K562 (cell line): ENCODE data around the gene MAML3. TPM values are rescaled to one million over a fixed set of nuclear protein-coding genes. Genes with fewer than 3 reads are reported as not detected.

Experiments used
- ATAC-seq: fragments of 200-7000 bp; cut with Tn5 transposase; 3 replicates; pipeline ENCODE4 v1.9.1; 2020; ENCODE audit warnings: moderate library complexity
- BruUV-seq: library from RNA; stranded (reverse); fragments of 400-500 nt; replicated peaks from 2 replicates; lab custom pipeline; 2021; lab: Mats Ljungman, UMichigan
- CTCF ChIA-PET: fragments of 300-600 bp; formaldehyde crosslinking; extraction: SDS; loops from one replicate; lab custom pipeline; 2021; ENCODE audit warnings: low intra/inter-chr PET ratio; lab: Yijun Ruan, JAX
- POLR2A ChIA-PET: fragments of 300-600, 350-650 bp; sonication (Branson Sonifier 250); formaldehyde crosslinking; extraction: SDS; loops from one replicate; lab custom pipeline; 2021; ENCODE audit warnings: antibody characterized with exemption, inconsistent platforms; lab: Yijun Ruan, JAX
- DNase-seq, 4 experiments: peaks; one replicate each; pipeline versions ENCODE4 v3.0.0 to v3.0.0-alpha.2; 2011 to 2018; ENCODE audit warnings: low spot score in 3 of 4, mixed read lengths in 3 of 4; ENCODE audit errors: extremely low read depth in 1 of 4
- FAIRE-seq: peaks from 2 replicates; lab custom pipeline; 2011; peaks lifted over from hg19 to GRCh38; lab: Jason Lieb, UNC
- H2AFZ ChIP-seq: 2 replicates; pipeline ENCODE4 v1.6.0; 2011; ENCODE audit warnings: low read depth, low read length, control low read depth, inconsistent platforms
- H3K27ac ChIP-seq: fragments of 200-600 bp; 3 replicates; pipeline ENCODE4 v1.8.0; 2011; ENCODE audit warnings: low read depth, mild to moderate bottlenecking, control low read depth, inconsistent platforms, low read length, moderate library complexity, mixed read lengths; ENCODE audit errors: extremely low read depth
- H3K27me3 ChIP-seq, 2 experiments: fragments of 300-600 bp in 1 of 2; 2 replicates in 1 of 2; 3 replicates in 1 of 2; pipeline versions ENCODE4 v1.6.0 to v1.8.0; 2011; ENCODE audit warnings: inconsistent platforms in 2 of 2, low read length in 2 of 2, mild to moderate bottlenecking in 1 of 2, mixed read lengths in 1 of 2, moderate library complexity in 1 of 2; ENCODE audit not compliant: control insufficient read depth in 2 of 2, insufficient read depth in 2 of 2
- H3K36me3 ChIP-seq: fragments of 300-600 bp; 3 replicates; pipeline ENCODE4 v1.8.0; 2011; ENCODE audit warnings: mild to moderate bottlenecking, low read length, inconsistent platforms; ENCODE audit not compliant: control insufficient read depth, insufficient read depth
- H3K4me1 ChIP-seq, 2 experiments: fragments of 200-600 bp in 1 of 2; replicated peaks in 1 of 2; 2 replicates in 1 of 2; 3 replicates in 1 of 2; pipeline versions ENCODE4 v1.5.1 to v1.8.0; 2011; ENCODE audit warnings: inconsistent platforms in 2 of 2, low read length in 2 of 2, mild to moderate bottlenecking in 1 of 2, mixed read lengths in 1 of 2, moderate library complexity in 1 of 2; ENCODE audit not compliant: control insufficient read depth in 2 of 2, insufficient read depth in 2 of 2
- H3K4me2 ChIP-seq: 2 replicates; pipeline ENCODE4 v1.6.1; 2011; ENCODE audit warnings: low read length, control low read depth, inconsistent platforms, mixed read lengths; ENCODE audit not compliant: insufficient read depth
- H3K4me3 ChIP-seq: fragments of 200-600 bp; sonication (generic), shearing (Covaris generic); 2 replicates; pipeline ENCODE4 v1.5.1; 2016; ENCODE audit warnings: control low read depth, inconsistent platforms
- H3K79me2 ChIP-seq: fragments of 200-600 bp; 3 replicates; pipeline ENCODE4 v1.8.0; 2011; ENCODE audit warnings: low read length, inconsistent platforms; ENCODE audit not compliant: control insufficient read depth, insufficient read depth
- H3K9ac ChIP-seq, 2 experiments: 2 replicates each; pipeline versions ENCODE4 v1.6.0 to v1.6.1; 2011; ENCODE audit warnings: low read depth in 2 of 2, low read length in 2 of 2, control low read depth in 1 of 2, inconsistent platforms in 1 of 2, mild to moderate bottlenecking in 1 of 2, mixed read lengths in 1 of 2; ENCODE audit not compliant: insufficient read depth in 1 of 2
- H3K9me1 ChIP-seq: one replicate; pipeline ENCODE4 v1.6.0; 2011; ENCODE audit warnings: inconsistent platforms, mild to moderate bottlenecking, low read length, moderate library complexity; ENCODE audit not compliant: control insufficient read depth, insufficient read depth
- H3K9me3 ChIP-seq: replicated peaks from 2 replicates; pipeline ENCODE4 v1.5.1; 2011; ENCODE audit warnings: low read depth, low read length, inconsistent platforms; ENCODE audit not compliant: control insufficient read depth, insufficient read depth
- H4K20me1 ChIP-seq: replicated peaks from 2 replicates; pipeline ENCODE4 v1.6.1; 2011; ENCODE audit warnings: low read length, inconsistent platforms, mixed read lengths; ENCODE audit not compliant: control insufficient read depth, insufficient read depth
- BACH1 ChIP-seq: fragments of 200-800 bp; sonication (Bioruptor generic); IDR thresholded peaks from 2 replicates; pipeline ENCODE4 v1.6.1; 2016; ENCODE audit warnings: missing genetic modification characterization, missing compliant biosample characterization
- HMBOX1 ChIP-seq: sonication (generic); IDR thresholded peaks from 2 replicates; pipeline ENCODE4 v1.6.1; 2016
- PHB ChIP-seq: fragments of 250-450 bp; sonication (Bioruptor Pico); IDR thresholded peaks from 2 replicates; pipeline ENCODE4 v1.5.0; 2021
- RBM25 ChIP-seq: fragments of 200-400 bp; formaldehyde crosslinking; IDR thresholded peaks from 2 replicates; pipeline ENCODE4 v1.6.1; 2018; ENCODE audit warnings: low read length, low read depth, moderate library complexity; ENCODE audit not compliant: severe bottlenecking
- REST ChIP-seq, 2 experiments: fragments of 450-650 bp; formaldehyde crosslinking in 1 of 2; IDR thresholded peaks; 2 replicates each; pipeline versions ENCODE4 v1.4.0 to v1.6.1; 2014 to 2020; ENCODE audit warnings: mild to moderate bottlenecking in 2 of 2, borderline replicate concordance in 1 of 2, low read depth in 1 of 2
- ZFP36 ChIP-seq: fragments of 150-350 bp; IDR thresholded peaks from 2 replicates; pipeline ENCODE4 v1.6.1; 2018; ENCODE audit warnings: low read length, low read depth; ENCODE audit not compliant: partially characterized antibody
- WGBS: fragments of 100-300 bp; shearing (Covaris generic); methylation state at CpG from one replicate; pipeline ENCODE4 v1.1.6; 2016; ENCODE audit warnings: low coverage, mixed read lengths; ENCODE audit not compliant: insufficient coverage; ENCODE audit errors: missing lambda C conversion rate; 5-methylcytosine and 5-hydroxymethylcytosine counted together
- in situ Hi-C: fragments of 300-500 bp; cut with MboI; formaldehyde crosslinking; loops from 4 replicates; pipeline ENCODE4 v1.15.0; 2018; ENCODE audit warnings: inconsistent platforms, mixed read lengths
- intact Hi-C: fragments of 100-400 bp; cut with micrococcal nuclease; formaldehyde crosslinking; loops from 2 replicates; pipeline ENCODE4 v1.14.2; 2022
- polyA plus RNA-seq, 8 experiments: library from polyadenylated mRNA; depleted of rRNA in 4 of 8; stranded (reverse) in 5 of 8; unstranded in 3 of 8; fragments of >200 nt; fragmentation: Nextera tagmentation in 2 of 8; fragmentation: Illumina TruSeq in 1 of 8; extraction: Ambion mirVana in 2 of 8; extraction: Trizol in 1 of 8; gene quantifications; 2 replicates each; pipeline versions ENCODE4 v1.2.1 to v1.2.3, GENCODE V29; 2011 to 2014; ENCODE audit warnings: inconsistent platforms in 1 of 8, missing spikeins in 1 of 8
- total RNA-seq, 7 experiments: library from RNA; depleted of rRNA in 6 of 7; stranded (reverse); fragments of >200 nt in 6 of 7; fragmentation: Illumina TruSeq in 2 of 7; extraction: Trizol in 2 of 7; gene quantifications; 2 replicates each; pipeline versions ENCODE4 v1.2.1 to v1.2.3, GENCODE V29; 2011 to 2021; ENCODE audit warnings: low replicate concordance in 1 of 7

MAML3 gene
- total and polyA plus RNA-seq, 9 of the 15 experiments (the other 6 are each of a cell fraction or from before 2014, with no cell fraction given) = 0.01 to 0.55 (median 0.25) TPM

- TF ChIP-seq PHB (CRISPR knock-in tag) (no peak), ZFP36 (peak; percentile 48), RBM25 (peak; percentile 70)
- peak; percentile 6 for FAIRE-seq
- Histone ChIP-seq H3K4me3 (no peak overlapping the region), H3K4me2 (no peak overlapping the region), H3K4me1 (no peaks in the 10 kb centered on the region), H3K9ac (no peak overlapping the region), H3K9me1 (no peaks in the 10 kb centered on the region), H3K79me2 (no peaks in the 10 kb centered on the region), H4K20me1 (no peaks in the 10 kb centered on the region), H3K36me3 (no peaks in the 10 kb centered on the region), H2AFZ (no peak overlapping the region), H3K27me3 (no peaks in the 10 kb centered on the region; a peak in 1 of 5 replicates), H3K27ac (no peak overlapping the region), H3K9me3 (no peaks in the 10 kb centered on the region)
- in situ Hi-C loops = no loop called here
- no peak for ATAC-seq
- ChIA-PET POLR2A (no interaction called here), CTCF (interaction anchor here (0.6 kb wide), 1 partner anchor 349 kb away, joined by 4 read pairs; no protein-coding TSS in a partner anchor)
- no peak for DNase-seq
- no TSS peak for BruUV-seq
- WGBS = 6% methylated on average over 2 of the region's 2 CpGs
- intact Hi-C loops = no loop called here
These were observed 196.9 kb downstream of the MAML3 start for GRCh38 chr4:139957065-139957464.

GRCh38 chr4:139956507-139957017 is 197.4 kb downstream of the MAML3 start:
- Histone ChIP-seq H3K4me2 (no peak overlapping the region), H3K9me1 (no peaks in the 10 kb centered on the region), H3K27ac (no peak overlapping the region), H3K9ac (no peak overlapping the region), H3K79me2 (no peaks in the 10 kb centered on the region), H3K36me3 (no peaks in the 10 kb centered on the region), H3K4me1 (no peaks in the 10 kb centered on the region), H3K9me3 (no peaks in the 10 kb centered on the region), H4K20me1 (no peaks in the 10 kb centered on the region), H2AFZ (no peak overlapping the region), H3K4me3 (no peak overlapping the region), H3K27me3 (no peaks in the 10 kb centered on the region; a peak in 1 of 5 replicates)
- 0% methylated on average over 6 of the region's 6 CpGs for WGBS
- ATAC-seq (no peak), FAIRE-seq (no peak), DNase-seq (no peak)
- in situ Hi-C loops = no loop called here
- ChIA-PET CTCF (no interaction called here), POLR2A (no interaction called here)
- intact Hi-C loops = no loop called here
- no TSS peak for BruUV-seq
- TF ChIP-seq HMBOX1 = no peak
- TF ChIP-seq BACH1 (tag) = no peak
- no peak for TF ChIP-seq REST (IDR thresholded peaks at IDR 0.05; ENCODE audit: borderline replicate concordance)
- no peak for TF ChIP-seq REST (CRISPR knock-in tag; IDR thresholded peaks at IDR 0.05; ENCODE audit: low read depth)
